H54 (cell line): ENCODE data around the gene KRT33B.

Experiments
- DNase-seq: peaks from one replicate; pipeline ENCODE4 v3.0.0; 2011; ENCODE audit warnings: low spot score, mixed read lengths; ENCODE audit not compliant: insufficient read length
- FAIRE-seq: peaks from 3 replicates; lab custom pipeline; 2011; peaks lifted over from hg19 to GRCh38; lab: Jason Lieb, UNC
- POLR2A ChIP-seq: IDR thresholded peaks from 2 replicates; pipeline ENCODE4 v1.6.1; 2011; ENCODE audit warnings: low read depth, mild to moderate bottlenecking, low read length

KRT33B gene

GRCh38 chr17:41369713-41370112 lies at the start of gene KRT33B:
TSS of gene KRT33B (minus strand) at chr17:41369813. CDS start at chr17:41369750, 63 bp downstream.
- TF ChIP-seq POLR2A, result no peak
- DNase-seq (no peak), FAIRE-seq (no peak)

- FAIRE-seq, result no peak
- DNase-seq, result no peak
- no peak for TF ChIP-seq POLR2A
Measured at GRCh38 chr17:41418116-41418860, 48.7 kb upstream of the KRT33B start.

GRCh38 chr17:41417576-41418015 lies 48.0 kb upstream of the KRT33B start:
- FAIRE-seq (no peak), DNase-seq (no peak)
- no peak for TF ChIP-seq POLR2A

- DNase-seq, result no peak
- FAIRE-seq, result no peak
- TF ChIP-seq POLR2A, result no peak
Measured at GRCh38 chr17:41417127-41417526, 47.5 kb upstream of the KRT33B start.

GRCh38 chr17:41416479-41416878 lies 46.9 kb upstream of the KRT33B start:
- TF ChIP-seq POLR2A, result no peak
- no peak for DNase-seq
- FAIRE-seq, result no peak

- no peak for DNase-seq
- TF ChIP-seq POLR2A, result no peak
- no peak for FAIRE-seq
Measured at GRCh38 chr17:41415833-41416335, 46.3 kb upstream of the KRT33B start.

GRCh38 chr17:41415411-41415810 lies 45.8 kb upstream of the KRT33B start:
- FAIRE-seq (no peak), DNase-seq (no peak)
- TF ChIP-seq POLR2A, result no peak

- FAIRE-seq (no peak), DNase-seq (no peak)
- TF ChIP-seq POLR2A, result no peak
Measured at GRCh38 chr17:41413982-41414381, 44.4 kb upstream of the KRT33B start.

- no peak for TF ChIP-seq POLR2A
- DNase-seq, result no peak
- no peak for FAIRE-seq
Measured at GRCh38 chr17:41413353-41413957, 43.8 kb upstream of the KRT33B start.

GRCh38 chr17:41411072-41411840 lies 41.6 kb upstream of the KRT33B start:
- no peak for TF ChIP-seq POLR2A
- no peak for DNase-seq
- no peak for FAIRE-seq

- no peak for FAIRE-seq
- TF ChIP-seq POLR2A, result no peak
- no peak for DNase-seq
Measured at GRCh38 chr17:41407226-41407625, 37.6 kb upstream of the KRT33B start.

- FAIRE-seq (no peak), DNase-seq (no peak)
- TF ChIP-seq POLR2A, result no peak
Measured at GRCh38 chr17:41406205-41406604, 36.6 kb upstream of the KRT33B start.

- no peak for TF ChIP-seq POLR2A
- DNase-seq (peak; percentile 74), FAIRE-seq (no peak)
Measured at GRCh38 chr17:41404024-41404671, 34.5 kb upstream of the KRT33B start.
